Vagina (tissue), 2 donors: ENCODE measurements around the gene PROB1.

Experiments
- CTCF ChIP-seq, 3 experiments: fragments of 450-650 bp in 2 of 3; fragments of 200-600 bp in 1 of 3; sonication (generic) in 1 of 3; IDR thresholded peaks; one replicate each; pipeline ENCODE4 v1.5.1; 2017 to 2019; ENCODE audit warnings: antibody characterized with exemption in 3 of 3, mild to moderate bottlenecking in 2 of 3, moderate library complexity in 2 of 3
- POLR2A ChIP-seq, 2 donors: fragments of 450-650 bp; IDR thresholded peaks; one replicate each; pipeline ENCODE4 v1.6.1; 2017; ENCODE audit warnings: antibody characterized with exemption in 2 of 2, mild to moderate bottlenecking in 2 of 2, moderate library complexity in 2 of 2
- POLR2AphosphoS5 ChIP-seq, 2 donors: sonication (generic); formaldehyde crosslinking; IDR thresholded peaks; one replicate each; pipeline ENCODE4 v1.9.0; 2017; ENCODE audit warnings: antibody characterized with exemption in 2 of 2, mild to moderate bottlenecking in 2 of 2, low read depth in 1 of 2; ENCODE audit not compliant: insufficient read depth in 1 of 2

- TF ChIP-seq CTCF (IDR thresholded peaks at IDR 0.05) (peak in 2 of 3 experiments; percentile 36 to 39), POLR2AphosphoS5 (IDR thresholded peaks at IDR 0.05; ENCODE audit: insufficient read depth in 1 of 2, low read depth in 1 of 2) (no peak), POLR2A (IDR thresholded peaks at IDR 0.05) (no peak)
These were observed 2.0 kb downstream of the PROB1 start for GRCh38 chr5:139392678-139393496.
